WTC11 (cell line): ENCODE data around the gene FAR1. TPM values are rescaled to one million over a fixed set of nuclear protein-coding genes. Genes with fewer than 3 reads are reported as not detected.

Experiments used
- ATAC-seq: fragments of 200-7000 bp; cut with Tn5 transposase; 2 replicates; pipeline ENCODE4 v1.10.0; 2021; ENCODE audit warnings: mild to moderate bottlenecking, moderate library complexity
- CTCF ChIA-PET: fragments of 300-600 bp; sonication (Branson Sonifier 250); formaldehyde crosslinking; loops from one replicate; lab custom pipeline; 2021; ENCODE audit warnings: antibody characterized with exemption; lab: Charles Lee
- POLR2A ChIA-PET: fragments of 350-600 bp; sonication (Branson Sonifier 250); formaldehyde crosslinking; loops from one replicate; lab custom pipeline; 2021; ENCODE audit warnings: antibody characterized with exemption; lab: Charles Lee
- DNase-seq: peaks from one replicate; pipeline ENCODE4 v3.0.0; 2021; ENCODE audit warnings: low spot score
- H3K27ac Mint-ChIP-seq: 2 replicates; pipeline ENCODE4 v1.8.0; 2021; ENCODE audit warnings: mixed read lengths
- H3K27me3 Mint-ChIP-seq: 2 replicates; pipeline ENCODE4 v1.8.0; 2021; ENCODE audit warnings: low read depth, mild to moderate bottlenecking, moderate library complexity, mixed read lengths
- H3K36me3 Mint-ChIP-seq: 2 replicates; pipeline ENCODE4 v1.8.0; 2021; ENCODE audit warnings: mixed read lengths
- H3K4me1 Mint-ChIP-seq: 2 replicates; pipeline ENCODE4 v1.8.0; 2022; ENCODE audit warnings: mixed read lengths
- H3K4me3 Mint-ChIP-seq: 2 replicates; pipeline ENCODE4 v1.8.0; 2021; ENCODE audit warnings: mild to moderate bottlenecking, moderate library complexity, mixed read lengths
- H3K9me3 Mint-ChIP-seq: 2 replicates; pipeline ENCODE4 v1.8.0; 2021; ENCODE audit warnings: mixed read lengths
- CREM ChIP-seq: sonication (generic); formaldehyde crosslinking; IDR thresholded peaks from 2 replicates; pipeline ENCODE4 v1.8.1; 2022; ENCODE audit warnings: mild to moderate bottlenecking, missing genetic modification reagents, moderate library complexity
- FOXJ3 ChIP-seq: sonication (generic); formaldehyde crosslinking; IDR thresholded peaks from 2 replicates; pipeline ENCODE4 v1.9.0; 2021; ENCODE audit warnings: missing genetic modification reagents, mild to moderate bottlenecking, borderline replicate concordance
- FOXP1 ChIP-seq: sonication (generic); formaldehyde crosslinking; IDR thresholded peaks from 2 replicates; pipeline ENCODE4 v1.8.0; 2022; ENCODE audit warnings: missing genetic modification reagents, mild to moderate bottlenecking, moderate library complexity, borderline replicate concordance
- MYBL2 ChIP-seq: sonication (generic); formaldehyde crosslinking; IDR thresholded peaks from 2 replicates; pipeline ENCODE4 v1.8.1; 2023; ENCODE audit warnings: mild to moderate bottlenecking, moderate library complexity, missing genetic modification reagents
- NFYB ChIP-seq: sonication (generic); formaldehyde crosslinking; conservative IDR thresholded peaks from 2 replicates; pipeline ENCODE4 v1.8.0; 2022; ENCODE audit warnings: low read depth, missing genetic modification reagents
- NR2C2 ChIP-seq: sonication (generic); formaldehyde crosslinking; IDR thresholded peaks from 2 replicates; pipeline ENCODE4 v1.8.0; 2022; ENCODE audit warnings: mild to moderate bottlenecking, missing genetic modification reagents
- SP1 ChIP-seq: sonication (generic); formaldehyde crosslinking; conservative IDR thresholded peaks from 2 replicates; pipeline ENCODE4 v1.8.1; 2022; ENCODE audit warnings: missing genetic modification reagents
- TEAD4 ChIP-seq: sonication (generic); formaldehyde crosslinking; IDR thresholded peaks from 2 replicates; pipeline ENCODE4 v1.8.0; 2022; ENCODE audit warnings: mild to moderate bottlenecking, missing genetic modification reagents
- ZNF219 ChIP-seq: sonication (generic); formaldehyde crosslinking; IDR thresholded peaks from 2 replicates; pipeline ENCODE4 v1.8.0; 2023; ENCODE audit warnings: missing genetic modification reagents, mild to moderate bottlenecking, borderline replicate concordance
- ZNF317 ChIP-seq: sonication (generic); formaldehyde crosslinking; IDR thresholded peaks from 2 replicates; pipeline ENCODE4 v1.8.1; 2023; ENCODE audit warnings: low read depth, mild to moderate bottlenecking, moderate library complexity, missing genetic modification reagents, borderline replicate concordance
- ZNF416 ChIP-seq: fragments of 250-450 bp; sonication (Bioruptor Pico); IDR thresholded peaks from 2 replicates; pipeline ENCODE4 v1.9.0; 2021; ENCODE audit warnings: mild to moderate bottlenecking, inconsistent platforms
- ZNF423 ChIP-seq: fragments of 250-450 bp; sonication (Bioruptor Pico); IDR thresholded peaks from 2 replicates; pipeline ENCODE4 v2.1.2; 2022; ENCODE audit warnings: mild to moderate bottlenecking, moderate library complexity
- ZNF671 ChIP-seq: fragments of 250-450 bp; sonication (Bioruptor Pico); IDR thresholded peaks from 2 replicates; pipeline ENCODE4 v1.8.0; 2021; ENCODE audit warnings: mild to moderate bottlenecking
- total RNA-seq: library from RNA; stranded (reverse); gene quantifications from 3 replicates; pipeline ENCODE4 v1.2.3, GENCODE V29; 2021
- TF ChIP-seq, protein P1 (sequence below): sonication (generic); formaldehyde crosslinking; IDR thresholded peaks from 2 replicates; pipeline ENCODE4 v1.8.1; 2022; ENCODE audit warnings: low read depth, mild to moderate bottlenecking, moderate library complexity, missing genetic modification reagents, borderline replicate concordance
- TF ChIP-seq, protein P2 (sequence below): sonication (generic); formaldehyde crosslinking; IDR thresholded peaks from 2 replicates; pipeline ENCODE4 v1.8.1; 2023; ENCODE audit warnings: mild to moderate bottlenecking, missing genetic modification reagents
- TF ChIP-seq, protein P3 (sequence below): sonication (generic); formaldehyde crosslinking; IDR thresholded peaks from 2 replicates; pipeline ENCODE4 v1.8.1; 2023; ENCODE audit warnings: mild to moderate bottlenecking, moderate library complexity, missing genetic modification reagents
- TF ChIP-seq, protein P4 (sequence below): fragments of 250-450 bp; sonication (Bioruptor Pico); IDR thresholded peaks from 2 replicates; pipeline ENCODE4 v1.9.0; 2021; ENCODE audit warnings: mild to moderate bottlenecking
- TF ChIP-seq, protein P5 (sequence below): sonication (generic); formaldehyde crosslinking; IDR thresholded peaks from 2 replicates; pipeline ENCODE4 v1.8.1; 2022; ENCODE audit warnings: low read depth, missing genetic modification reagents, borderline replicate concordance
- TF ChIP-seq, protein P6 (sequence below): fragments of 250-450 bp; sonication (Bioruptor Pico); IDR thresholded peaks from 2 replicates; pipeline ENCODE4 v1.9.0; 2021; ENCODE audit warnings: mild to moderate bottlenecking

The FAR1 gene
- total RNA-seq, 1 experiment from 2014 or later = 63.9 TPM

DNA sequence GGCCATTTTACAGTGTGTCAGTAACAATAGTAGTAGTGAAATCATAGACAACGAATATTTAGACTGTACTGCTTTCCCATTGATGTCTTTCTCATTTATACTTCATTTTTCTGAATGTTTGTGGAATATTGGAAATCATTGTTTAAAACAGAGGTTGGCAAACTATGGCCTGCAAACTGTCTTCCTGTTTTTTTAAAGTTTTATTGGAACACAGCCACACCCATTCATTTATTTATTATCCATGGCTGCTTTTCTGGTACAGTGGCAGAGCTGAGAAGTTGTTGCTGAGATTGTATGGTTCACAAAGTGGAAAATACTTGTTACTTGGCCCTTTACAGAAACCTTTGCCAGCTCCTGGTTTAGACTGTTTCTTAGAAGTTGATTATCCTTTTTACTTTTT is 13.7 kb downstream of the FAR1 start:
- no peaks in the 10 kb centered on the region for H3K27me3 Mint-ChIP-seq
- H3K9me3 Mint-ChIP-seq = no peaks in the 10 kb centered on the region
- H3K27ac Mint-ChIP-seq = no peak overlapping the region
- no peaks in the 10 kb centered on the region for H3K36me3 Mint-ChIP-seq
- H3K4me3 Mint-ChIP-seq = no peak overlapping the region
- CTCF ChIA-PET = interaction anchor here (0.6 kb wide), 1 partner anchor 152 kb away, joined by 3 read pairs; no protein-coding TSS in a partner anchor
- TF ChIP-seq CREM (CRISPR knock-in tag) = no peak
- no peak for TF ChIP-seq ZNF671 (CRISPR knock-in tag)
- TF ChIP-seq FOXJ3 = no peak
- peaks cover 78% of the 10 kb centered on the region for H3K4me1 Mint-ChIP-seq
- no peak for ATAC-seq
- no peak for DNase-seq
- POLR2A ChIA-PET = no interaction called here

DNA sequence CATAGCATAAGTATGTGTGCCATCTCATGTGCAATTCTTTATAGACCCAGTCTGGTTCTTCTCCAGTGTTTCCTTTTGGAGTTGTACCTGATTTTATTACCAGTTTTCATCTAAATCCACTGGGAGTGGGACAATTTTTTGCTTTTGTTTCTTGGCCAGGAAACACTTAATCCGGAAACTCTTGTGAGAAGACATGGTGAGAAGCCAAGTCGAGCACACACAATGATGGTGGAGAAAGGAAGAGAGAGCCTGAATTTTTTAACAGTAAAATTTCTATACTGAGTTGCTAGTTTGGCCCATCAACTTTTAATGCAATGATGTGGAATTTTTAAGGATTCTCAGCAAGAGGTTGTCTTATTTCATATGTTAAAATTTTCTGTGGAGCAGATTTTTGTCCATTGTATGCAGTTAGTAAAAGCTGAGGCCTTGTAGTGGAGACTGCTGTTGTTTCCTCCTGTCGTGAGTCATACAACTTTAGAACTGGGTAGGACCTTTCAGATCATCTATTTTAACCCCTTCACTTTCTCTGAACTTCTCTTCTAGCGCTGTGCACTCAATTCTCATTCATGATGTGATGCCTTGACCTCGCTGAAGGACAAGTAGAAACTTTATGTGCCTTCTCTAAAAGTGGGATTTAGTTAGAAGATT is 17.1 kb downstream of the FAR1 start:
- POLR2A ChIA-PET = no interaction called here
- Mint-ChIP-seq H3K4me1 (peaks cover 46% of the 10 kb centered on the region), H3K27ac (peak overlapping the region; percentile 50), H3K36me3 (peaks cover 9% of the 10 kb centered on the region), H3K27me3 (no peaks in the 10 kb centered on the region), H3K4me3 (0 out of 2 replicates have a peak overlapping the region, but pooled peaks have one; percentile 23), H3K9me3 (peaks cover 13% of the 10 kb centered on the region)
- DNase-seq (no peak), ATAC-seq (peak; percentile 50; the same call in 1 of the 2 replicates)
- TF ChIP-seq, protein P1, sequence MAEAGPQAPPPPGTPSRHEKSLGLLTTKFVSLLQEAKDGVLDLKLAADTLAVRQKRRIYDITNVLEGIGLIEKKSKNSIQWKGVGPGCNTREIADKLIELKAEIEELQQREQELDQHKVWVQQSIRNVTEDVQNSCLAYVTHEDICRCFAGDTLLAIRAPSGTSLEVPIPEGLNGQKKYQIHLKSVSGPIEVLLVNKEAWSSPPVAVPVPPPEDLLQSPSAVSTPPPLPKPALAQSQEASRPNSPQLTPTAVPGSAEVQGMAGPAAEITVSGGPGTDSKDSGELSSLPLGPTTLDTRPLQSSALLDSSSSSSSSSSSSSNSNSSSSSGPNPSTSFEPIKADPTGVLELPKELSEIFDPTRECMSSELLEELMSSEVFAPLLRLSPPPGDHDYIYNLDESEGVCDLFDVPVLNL = no peak
- TF ChIP-seq ZNF317 (no peak), ZNF219 (CRISPR knock-in tag) (no peak), NR2C2 (CRISPR knock-in tag) (no peak), SP1 (no peak)
- TF ChIP-seq, protein P2, sequence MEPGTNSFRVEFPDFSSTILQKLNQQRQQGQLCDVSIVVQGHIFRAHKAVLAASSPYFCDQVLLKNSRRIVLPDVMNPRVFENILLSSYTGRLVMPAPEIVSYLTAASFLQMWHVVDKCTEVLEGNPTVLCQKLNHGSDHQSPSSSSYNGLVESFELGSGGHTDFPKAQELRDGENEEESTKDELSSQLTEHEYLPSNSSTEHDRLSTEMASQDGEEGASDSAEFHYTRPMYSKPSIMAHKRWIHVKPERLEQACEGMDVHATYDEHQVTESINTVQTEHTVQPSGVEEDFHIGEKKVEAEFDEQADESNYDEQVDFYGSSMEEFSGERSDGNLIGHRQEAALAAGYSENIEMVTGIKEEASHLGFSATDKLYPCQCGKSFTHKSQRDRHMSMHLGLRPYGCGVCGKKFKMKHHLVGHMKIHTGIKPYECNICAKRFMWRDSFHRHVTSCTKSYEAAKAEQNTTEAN (CRISPR knock-in tag) = no peak
- TF ChIP-seq, protein P3, sequence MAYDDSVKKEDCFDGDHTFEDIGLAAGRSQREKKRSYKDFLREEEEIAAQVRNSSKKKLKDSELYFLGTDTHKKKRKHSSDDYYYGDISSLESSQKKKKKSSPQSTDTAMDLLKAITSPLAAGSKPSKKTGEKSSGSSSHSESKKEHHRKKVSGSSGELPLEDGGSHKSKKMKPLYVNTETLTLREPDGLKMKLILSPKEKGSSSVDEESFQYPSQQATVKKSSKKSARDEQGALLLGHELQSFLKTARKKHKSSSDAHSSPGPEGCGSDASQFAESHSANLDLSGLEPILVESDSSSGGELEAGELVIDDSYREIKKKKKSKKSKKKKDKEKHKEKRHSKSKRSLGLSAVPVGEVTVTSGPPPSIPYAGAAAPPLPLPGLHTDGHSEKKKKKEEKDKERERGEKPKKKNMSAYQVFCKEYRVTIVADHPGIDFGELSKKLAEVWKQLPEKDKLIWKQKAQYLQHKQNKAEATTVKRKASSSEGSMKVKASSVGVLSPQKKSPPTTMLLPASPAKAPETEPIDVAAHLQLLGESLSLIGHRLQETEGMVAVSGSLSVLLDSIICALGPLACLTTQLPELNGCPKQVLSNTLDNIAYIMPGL (CRISPR knock-in tag) = no peak
- CTCF ChIA-PET = interaction anchor here (1.1 kb wide), 1 partner anchor 301 kb away, joined by 3 read pairs; no protein-coding TSS in a partner anchor

DNA sequence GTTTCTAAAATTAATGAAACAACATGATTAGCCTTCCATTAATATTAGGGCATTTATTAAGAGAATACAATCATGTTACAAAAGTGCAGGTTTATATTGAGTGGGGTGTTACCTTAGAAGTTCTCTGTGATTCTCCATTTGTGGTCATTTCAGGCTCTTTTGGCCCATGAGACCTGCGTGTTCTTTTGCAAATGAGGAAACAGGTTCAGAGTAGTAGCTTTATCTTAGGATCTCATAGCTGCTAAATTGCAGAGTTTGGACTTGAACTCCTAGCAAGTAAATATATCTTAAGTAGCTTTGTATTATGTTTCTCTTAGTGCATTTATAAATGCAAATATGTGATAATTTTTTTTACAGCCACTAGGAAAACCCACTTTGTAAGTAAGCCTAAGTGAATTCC is 18.3 kb downstream of the FAR1 start:
- H3K4me1 Mint-ChIP-seq = peaks cover 37% of the 10 kb centered on the region
- H3K36me3 Mint-ChIP-seq = peaks cover 9% of the 10 kb centered on the region
- no peak overlapping the region for H3K4me3 Mint-ChIP-seq
- peaks cover 21% of the 10 kb centered on the region for H3K9me3 Mint-ChIP-seq
- ATAC-seq (no peak), DNase-seq (no peak)
- no peaks in the 10 kb centered on the region for H3K27me3 Mint-ChIP-seq
- ChIA-PET CTCF (no interaction called here), POLR2A (no interaction called here)
- no peak overlapping the region for H3K27ac Mint-ChIP-seq
- no peak for TF ChIP-seq ZNF423 (CRISPR knock-in tag)
- TF ChIP-seq NFYB = no peak
- no peak for TF ChIP-seq FOXP1 (CRISPR knock-in tag)
- TF ChIP-seq ZNF416 = no peak

DNA sequence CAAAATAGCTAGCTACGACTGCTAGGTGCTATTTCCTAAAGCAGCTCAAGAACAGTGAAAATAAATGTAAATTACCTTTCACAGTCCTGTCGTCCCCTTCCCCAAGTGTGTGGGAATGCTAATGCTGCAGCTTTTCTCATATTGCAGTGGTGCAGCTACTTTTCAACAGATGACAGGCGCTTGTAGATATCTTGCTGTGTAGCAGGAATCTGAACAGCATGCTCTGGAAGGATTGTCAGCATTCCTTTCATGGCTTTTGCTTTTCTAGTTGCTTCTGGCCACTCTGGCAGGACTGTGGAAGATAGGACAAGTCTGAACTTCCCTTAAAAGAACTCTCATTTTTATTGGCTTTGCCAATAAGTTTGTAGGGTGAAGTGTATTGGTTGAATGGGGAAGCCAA is 18.8 kb downstream of the FAR1 start:
- H3K9me3 Mint-ChIP-seq = peaks cover 21% of the 10 kb centered on the region
- ChIA-PET POLR2A (no interaction called here), CTCF (no interaction called here)
- no peaks in the 10 kb centered on the region for H3K27me3 Mint-ChIP-seq
- H3K4me1 Mint-ChIP-seq = peaks cover 37% of the 10 kb centered on the region
- ATAC-seq = no peak
- H3K4me3 Mint-ChIP-seq = no peak overlapping the region
- no peak overlapping the region for H3K27ac Mint-ChIP-seq
- DNase-seq = no peak
- peaks cover 9% of the 10 kb centered on the region for H3K36me3 Mint-ChIP-seq
- TF ChIP-seq, protein P4, sequence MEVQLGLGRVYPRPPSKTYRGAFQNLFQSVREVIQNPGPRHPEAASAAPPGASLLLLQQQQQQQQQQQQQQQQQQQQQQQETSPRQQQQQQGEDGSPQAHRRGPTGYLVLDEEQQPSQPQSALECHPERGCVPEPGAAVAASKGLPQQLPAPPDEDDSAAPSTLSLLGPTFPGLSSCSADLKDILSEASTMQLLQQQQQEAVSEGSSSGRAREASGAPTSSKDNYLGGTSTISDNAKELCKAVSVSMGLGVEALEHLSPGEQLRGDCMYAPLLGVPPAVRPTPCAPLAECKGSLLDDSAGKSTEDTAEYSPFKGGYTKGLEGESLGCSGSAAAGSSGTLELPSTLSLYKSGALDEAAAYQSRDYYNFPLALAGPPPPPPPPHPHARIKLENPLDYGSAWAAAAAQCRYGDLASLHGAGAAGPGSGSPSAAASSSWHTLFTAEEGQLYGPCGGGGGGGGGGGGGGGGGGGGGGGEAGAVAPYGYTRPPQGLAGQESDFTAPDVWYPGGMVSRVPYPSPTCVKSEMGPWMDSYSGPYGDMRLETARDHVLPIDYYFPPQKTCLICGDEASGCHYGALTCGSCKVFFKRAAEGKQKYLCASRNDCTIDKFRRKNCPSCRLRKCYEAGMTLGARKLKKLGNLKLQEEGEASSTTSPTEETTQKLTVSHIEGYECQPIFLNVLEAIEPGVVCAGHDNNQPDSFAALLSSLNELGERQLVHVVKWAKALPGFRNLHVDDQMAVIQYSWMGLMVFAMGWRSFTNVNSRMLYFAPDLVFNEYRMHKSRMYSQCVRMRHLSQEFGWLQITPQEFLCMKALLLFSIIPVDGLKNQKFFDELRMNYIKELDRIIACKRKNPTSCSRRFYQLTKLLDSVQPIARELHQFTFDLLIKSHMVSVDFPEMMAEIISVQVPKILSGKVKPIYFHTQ = no peak
- TF ChIP-seq NR2C2 (CRISPR knock-in tag) (no peak), MYBL2 (CRISPR knock-in tag) (no peak), ZNF219 (CRISPR knock-in tag) (no peak), TEAD4 (CRISPR knock-in tag) (no peak), ZNF416 (no peak)
- TF ChIP-seq, protein P1 = no peak
- TF ChIP-seq, protein P5, sequence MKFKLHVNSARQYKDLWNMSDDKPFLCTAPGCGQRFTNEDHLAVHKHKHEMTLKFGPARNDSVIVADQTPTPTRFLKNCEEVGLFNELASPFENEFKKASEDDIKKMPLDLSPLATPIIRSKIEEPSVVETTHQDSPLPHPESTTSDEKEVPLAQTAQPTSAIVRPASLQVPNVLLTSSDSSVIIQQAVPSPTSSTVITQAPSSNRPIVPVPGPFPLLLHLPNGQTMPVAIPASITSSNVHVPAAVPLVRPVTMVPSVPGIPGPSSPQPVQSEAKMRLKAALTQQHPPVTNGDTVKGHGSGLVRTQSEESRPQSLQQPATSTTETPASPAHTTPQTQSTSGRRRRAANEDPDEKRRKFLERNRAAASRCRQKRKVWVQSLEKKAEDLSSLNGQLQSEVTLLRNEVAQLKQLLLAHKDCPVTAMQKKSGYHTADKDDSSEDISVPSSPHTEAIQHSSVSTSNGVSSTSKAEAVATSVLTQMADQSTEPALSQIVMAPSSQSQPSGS = no peak
- TF ChIP-seq, protein P6, sequence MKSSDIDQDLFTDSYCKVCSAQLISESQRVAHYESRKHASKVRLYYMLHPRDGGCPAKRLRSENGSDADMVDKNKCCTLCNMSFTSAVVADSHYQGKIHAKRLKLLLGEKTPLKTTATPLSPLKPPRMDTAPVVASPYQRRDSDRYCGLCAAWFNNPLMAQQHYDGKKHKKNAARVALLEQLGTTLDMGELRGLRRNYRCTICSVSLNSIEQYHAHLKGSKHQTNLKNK (CRISPR knock-in tag) = no peak
